Osteoblast (primary cell): ENCODE data around the gene DPM1. TPM values are rescaled to one million over a fixed set of nuclear protein-coding genes. Genes with fewer than 3 reads are reported as not detected.

Experiments used
- DNase-seq: peaks from one replicate; pipeline ENCODE4 v3.0.0; 2011; ENCODE audit warnings: low spot score, mixed read lengths; ENCODE audit not compliant: insufficient read length; ENCODE audit errors: missing footprints
- H2AFZ ChIP-seq: 2 replicates; pipeline ENCODE4 v1.6.0; 2011; ENCODE audit warnings: mild to moderate bottlenecking, low read length
- H3K27ac ChIP-seq: 2 replicates; pipeline ENCODE4 v1.5.1; 2011; ENCODE audit warnings: mild to moderate bottlenecking, low read depth, low read length, moderate library complexity
- H3K27me3 ChIP-seq: 2 replicates; pipeline ENCODE4 v1.6.0; 2012; ENCODE audit warnings: mild to moderate bottlenecking, control low read depth, inconsistent platforms, low read length, moderate library complexity; ENCODE audit not compliant: insufficient read depth
- H3K36me3 ChIP-seq: 2 replicates; pipeline ENCODE4 v1.5.1; 2011; ENCODE audit warnings: mild to moderate bottlenecking, low read length, control low read depth, moderate library complexity; ENCODE audit not compliant: insufficient read depth
- H3K4me1 ChIP-seq: 2 replicates; pipeline ENCODE4 v1.5.1; 2011; ENCODE audit warnings: mild to moderate bottlenecking, low read length, control low read depth, moderate library complexity; ENCODE audit not compliant: insufficient read depth
- H3K4me2 ChIP-seq: 2 replicates; pipeline ENCODE4 v1.6.0; 2011; ENCODE audit warnings: mild to moderate bottlenecking, low read length; ENCODE audit not compliant: insufficient read depth
- H3K4me3 ChIP-seq: fragments of 200-600 bp; sonication (generic); 3 replicates; pipeline ENCODE4 v1.5.1; 2012; ENCODE audit warnings: mild to moderate bottlenecking, low read length, inconsistent platforms; ENCODE audit not compliant: insufficient read depth
- H3K79me2 ChIP-seq: 2 replicates; pipeline ENCODE4 v1.6.0; 2012; ENCODE audit warnings: mild to moderate bottlenecking, low read length, control low read depth, inconsistent platforms; ENCODE audit not compliant: insufficient read depth
- H3K9me3 ChIP-seq: 2 replicates; pipeline ENCODE4 v1.5.1; 2011; ENCODE audit warnings: low read depth, low read length, control low read depth
- H4K20me1 ChIP-seq: 2 replicates; pipeline ENCODE4 v1.6.0; 2012; ENCODE audit warnings: mild to moderate bottlenecking, low read length, control low read depth; ENCODE audit not compliant: insufficient read depth
- CTCF ChIP-seq: IDR thresholded peaks from 2 replicates; pipeline ENCODE4 v1.5.1; 2011; ENCODE audit warnings: mild to moderate bottlenecking, low read depth, low read length, moderate library complexity; ENCODE audit errors: extremely low read depth
- total RNA-seq: library from RNA; depleted of rRNA; stranded (reverse); fragments of >200 nt; gene quantifications from 2 replicates; pipeline ENCODE4 v1.2.3, GENCODE V29; 2012

Gene DPM1
- total RNA-seq, 1 donor: 53.2 TPM

GRCh38 chr20:50983321-50983720, 25.0 kb upstream of the DPM1 start:
- H3K4me2 ChIP-seq: no peak overlapping the region
- H2AFZ ChIP-seq: no peak overlapping the region
- no peaks in the 10 kb centered on the region for H4K20me1 ChIP-seq
- no peak for TF ChIP-seq CTCF
- H3K4me3 ChIP-seq: no peak overlapping the region
- DNase-seq: no peak
- no peaks in the 10 kb centered on the region for H3K27me3 ChIP-seq
- H3K27ac ChIP-seq: no peak overlapping the region
- H3K36me3 ChIP-seq: no peaks in the 10 kb centered on the region
- H3K79me2 ChIP-seq: no peaks in the 10 kb centered on the region
- H3K4me1 ChIP-seq: peaks cover 34% of the 10 kb centered on the region
- H3K9me3 ChIP-seq: no peaks in the 10 kb centered on the region

- Histone ChIP-seq H3K9me3 (no peaks in the 10 kb centered on the region), H2AFZ (no peak overlapping the region), H3K4me2 (no peak overlapping the region), H3K27ac (peak overlapping the region; percentile 42), H3K4me1 (peaks cover 31% of the 10 kb centered on the region), H3K27me3 (peaks cover 4% of the 10 kb centered on the region), H4K20me1 (no peaks in the 10 kb centered on the region), H3K36me3 (no peaks in the 10 kb centered on the region), H3K79me2 (no peaks in the 10 kb centered on the region), H3K4me3 (no peak overlapping the region)
- no peak for TF ChIP-seq CTCF
- DNase-seq: peak; percentile 49
These were observed 24.0 kb upstream of the DPM1 start for GRCh38 chr20:50982363-50982762.

DNA sequence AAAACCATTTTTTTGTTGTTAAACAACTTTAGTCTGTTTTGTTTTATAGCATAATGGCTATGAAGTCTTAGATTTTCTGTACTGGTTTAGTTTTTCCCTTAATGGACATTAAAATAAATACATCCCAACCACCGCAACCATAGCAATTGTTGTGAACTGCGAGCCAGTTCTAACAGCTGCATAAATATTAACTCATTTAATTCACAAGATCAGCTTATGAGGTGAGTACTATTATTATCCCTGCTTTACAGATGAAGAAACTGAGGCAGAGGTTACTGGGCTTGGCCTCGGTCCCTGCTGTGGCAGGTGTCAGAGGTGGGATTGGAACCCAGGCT, 23.3 kb upstream of the DPM1 start:
- DNase-seq: no peak
- Histone ChIP-seq H3K4me2 (peak overlapping the region; percentile 15), H3K36me3 (no peaks in the 10 kb centered on the region), H4K20me1 (no peaks in the 10 kb centered on the region), H3K4me1 (peaks cover 30% of the 10 kb centered on the region), H3K27me3 (peaks cover 6% of the 10 kb centered on the region), H2AFZ (no peak overlapping the region), H3K79me2 (no peaks in the 10 kb centered on the region), H3K9me3 (no peaks in the 10 kb centered on the region), H3K27ac (peak overlapping the region; percentile 42), H3K4me3 (no peak overlapping the region)
- no peak for TF ChIP-seq CTCF

DNA sequence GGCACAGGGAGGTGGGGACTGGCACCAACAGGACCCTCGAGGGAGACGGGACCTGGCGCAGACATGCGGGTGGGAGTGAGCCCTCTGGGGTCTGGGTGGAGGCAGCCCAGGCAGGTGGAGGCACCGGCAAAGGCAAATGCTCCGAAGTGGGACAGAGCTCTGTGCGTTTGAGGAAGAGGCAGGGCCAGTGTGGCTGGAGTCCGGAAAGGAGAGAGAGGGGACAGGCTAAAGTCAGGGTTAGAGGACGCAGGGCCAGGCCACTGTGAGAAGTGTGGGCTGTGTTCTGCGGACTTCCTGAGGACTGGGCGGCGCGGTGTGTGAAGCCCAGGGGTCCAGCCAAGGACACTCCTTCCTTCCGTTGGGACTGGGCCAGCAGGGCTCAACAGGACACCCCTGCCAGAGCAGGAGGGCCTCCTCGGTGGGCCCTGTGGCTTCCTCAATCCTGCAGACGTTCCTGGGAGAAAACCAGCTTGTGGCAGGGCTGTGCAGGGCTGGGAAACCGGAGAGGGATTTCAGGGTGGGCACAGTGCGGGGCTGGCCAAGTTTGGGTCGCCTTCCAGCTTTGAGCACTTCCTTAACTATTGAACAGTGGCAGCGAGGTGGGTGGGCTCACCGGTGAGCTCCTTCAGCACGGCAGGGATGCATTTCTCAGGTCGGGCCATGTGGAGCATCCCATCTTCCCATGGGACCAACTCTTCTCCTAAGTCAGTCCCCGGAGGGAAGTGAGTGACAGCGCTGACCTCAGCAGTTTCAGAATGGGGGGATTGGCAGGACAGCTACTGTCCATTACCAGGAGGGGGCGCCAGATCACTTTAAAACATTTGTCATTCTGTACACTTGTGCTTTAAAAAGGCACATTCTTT, 22.8 kb upstream of the DPM1 start:
- H3K79me2 ChIP-seq: no peaks in the 10 kb centered on the region
- no peaks in the 10 kb centered on the region for H3K36me3 ChIP-seq
- DNase-seq: no peak
- no peaks in the 10 kb centered on the region for H4K20me1 ChIP-seq
- H3K27me3 ChIP-seq: peaks cover 6% of the 10 kb centered on the region
- H3K4me2 ChIP-seq: peak overlapping the region; percentile 37
- H2AFZ ChIP-seq: peak overlapping the region; percentile 64
- no peak overlapping the region for H3K4me3 ChIP-seq
- H3K27ac ChIP-seq: peak overlapping the region; percentile 90
- peak; percentile 94 for TF ChIP-seq CTCF
- peaks cover 30% of the 10 kb centered on the region for H3K4me1 ChIP-seq
- no peaks in the 10 kb centered on the region for H3K9me3 ChIP-seq
